HCT116 (cell line): ENCODE results near the gene CCDC154. TPM values are rescaled to one million over a fixed set of nuclear protein-coding genes. Genes with fewer than 3 reads are reported as not detected.

Experiments used
- ATAC-seq: fragments of 200-7000 bp; cut with Tn5 transposase; 2 replicates; pipeline ENCODE4 v1.9.1; 2020; ENCODE audit warnings: mild to moderate bottlenecking, moderate library complexity
- BruUV-seq: library from RNA; stranded (reverse); fragments of 400-500 nt; replicated peaks from 2 replicates; lab custom pipeline; 2021; lab: Mats Ljungman, UMichigan
- CTCF ChIA-PET: fragments of 300-600 bp; sonication (Branson Sonifier 250); formaldehyde crosslinking; loops from one replicate; lab custom pipeline; 2021; ENCODE audit warnings: antibody characterized with exemption; lab: Charles Lee
- POLR2A ChIA-PET: fragments of 300-600, 350-600 bp; sonication (Branson Sonifier 250); formaldehyde crosslinking; loops from one replicate; lab custom pipeline; 2021; ENCODE audit warnings: antibody characterized with exemption; lab: Charles Lee
- RAD21 ChIA-PET, 2 experiments: fragments of 300-600 bp; sonication (Branson Sonifier 250); formaldehyde crosslinking; loops; one replicate each; lab custom pipeline; 2023; ENCODE audit warnings: low total read pairs in 2 of 2; ENCODE audit not compliant: uncharacterized antibody in 2 of 2, unreplicated experiment in 2 of 2, low non-redundant PET in 1 of 2; lab: Charles Lee
- DNase-seq: peaks from one replicate; pipeline ENCODE4 v3.0.0-alpha.2; 2010; ENCODE audit warnings: low read depth, low spot score
- H2AFZ ChIP-seq: fragments of 200-600 bp; shearing (Covaris generic), sonication (generic); 2 replicates; pipeline ENCODE4 v1.6.1; 2017; ENCODE audit warnings: low read depth, mixed run types, mixed read lengths, antibody characterized with exemption, low read length; ENCODE audit not compliant: poor library complexity, severe bottlenecking
- H3K27ac ChIP-seq: 2 replicates; pipeline ENCODE4 v1.5.1; 2012; ENCODE audit warnings: low read depth, low read length
- H3K27me3 ChIP-seq: fragments of 200-600 bp; sonication (generic); 2 replicates; pipeline ENCODE4 v1.6.1; 2016; ENCODE audit warnings: mixed run types, low read length, mixed read lengths; ENCODE audit not compliant: insufficient read depth
- H3K36me3 ChIP-seq, 2 experiments: fragments of 200-500 bp in 1 of 2; fragments of 200-600 bp in 1 of 2; sonication (Bioruptor generic) in 1 of 2; sonication (generic) in 1 of 2; 2 replicates each; pipeline versions ENCODE4 v1.5.1 to v1.6.1; 2014 to 2016; ENCODE audit warnings: low read length in 2 of 2, inconsistent platforms in 1 of 2, mixed read lengths in 1 of 2, mixed run types in 1 of 2; ENCODE audit not compliant: insufficient read depth in 2 of 2, control insufficient read depth in 1 of 2
- H3K4me1 ChIP-seq, 2 experiments: fragments of 200-600 bp in 1 of 2; sonication (generic) in 1 of 2; 2 replicates each; pipeline versions ENCODE4 v1.5.1 to v1.6.1; 2012 to 2017; ENCODE audit warnings: low read length in 2 of 2, inconsistent platforms in 1 of 2, mild to moderate bottlenecking in 1 of 2, mixed read lengths in 1 of 2, mixed run types in 1 of 2, moderate library complexity in 1 of 2; ENCODE audit not compliant: insufficient read depth in 2 of 2, control insufficient read depth in 1 of 2
- H3K4me2 ChIP-seq: fragments of 200-600 bp; sonication (generic); 2 replicates; pipeline ENCODE4 v1.6.1; 2017; ENCODE audit warnings: mixed run types, low read length, mixed read lengths
- H3K4me3 ChIP-seq, 2 experiments: fragments of 200-600 bp in 1 of 2; sonication (generic) in 1 of 2; replicated peaks in 1 of 2; 2 replicates each; pipeline ENCODE4 v1.5.1; 2011 to 2016; ENCODE audit warnings: low read length in 2 of 2, control low read depth in 1 of 2, low read depth in 1 of 2, mild to moderate bottlenecking in 1 of 2, mixed read lengths in 1 of 2, mixed run types in 1 of 2
- H3K79me2 ChIP-seq: fragments of 200-600 bp; sonication (generic); 2 replicates; pipeline ENCODE4 v1.6.1; 2017; ENCODE audit warnings: mild to moderate bottlenecking, mixed run types, low read length, moderate library complexity, mixed read lengths; ENCODE audit not compliant: insufficient read depth
- H3K9ac ChIP-seq: fragments of 200-600 bp; sonication (generic); 2 replicates; pipeline ENCODE4 v1.6.1; 2016; ENCODE audit warnings: low read length, mixed read lengths
- H3K9me2 ChIP-seq: fragments of 200-600 bp; sonication (generic), shearing (Covaris generic); 2 replicates; pipeline ENCODE4 v1.6.1; 2017; ENCODE audit warnings: mixed run types, mild to moderate bottlenecking, moderate library complexity; ENCODE audit not compliant: insufficient read depth
- H3K9me3 ChIP-seq, 2 experiments: fragments of 200-500 bp in 1 of 2; fragments of 200-600 bp in 1 of 2; sonication (Bioruptor generic) in 1 of 2; sonication (generic) in 1 of 2; 2 replicates each; pipeline ENCODE4 v1.6.1; 2014 to 2017; ENCODE audit warnings: low read length in 2 of 2, mixed read lengths in 2 of 2, inconsistent platforms in 1 of 2, low read depth in 1 of 2, mild to moderate bottlenecking in 1 of 2, mixed run types in 1 of 2, moderate library complexity in 1 of 2; ENCODE audit not compliant: control insufficient read depth in 1 of 2, insufficient read depth in 1 of 2
- H4K20me1 ChIP-seq: fragments of 200-600 bp; sonication (generic), shearing (Covaris generic); 2 replicates; pipeline ENCODE4 v1.6.1; 2017; ENCODE audit warnings: mixed run types, mild to moderate bottlenecking, moderate library complexity; ENCODE audit not compliant: insufficient read depth
- ELF1 ChIP-seq: IDR thresholded peaks from 2 replicates; pipeline ENCODE4 v1.6.1; 2012; ENCODE audit warnings: low read depth, borderline replicate concordance
- EZH2 ChIP-seq: fragments of 200-600 bp; sonication (generic); IDR thresholded peaks from 2 replicates; pipeline ENCODE4 v1.6.1; 2017; ENCODE audit warnings: antibody characterized with exemption, mixed run types
- MAX ChIP-seq: IDR thresholded peaks from 2 replicates; pipeline ENCODE4 v1.6.1; 2012
- POLR2AphosphoS5 ChIP-seq: IDR thresholded peaks from 2 replicates; pipeline ENCODE4 v1.6.1; 2011; ENCODE audit warnings: mild to moderate bottlenecking, low read depth, low read length, moderate library complexity
- REST ChIP-seq: IDR thresholded peaks from 2 replicates; pipeline ENCODE4 v1.6.1; 2012; ENCODE audit warnings: low read depth
- SP1 ChIP-seq: IDR thresholded peaks from 2 replicates; pipeline ENCODE4 v1.6.1; 2012; ENCODE audit warnings: low read depth
- TCF7L2 ChIP-seq: IDR thresholded peaks from 2 replicates; pipeline ENCODE4 v1.7.0; 2011; ENCODE audit warnings: borderline replicate concordance, inconsistent platforms; ENCODE audit not compliant: insufficient read depth, insufficient read length; ENCODE audit errors: extremely low read depth
- YY1 ChIP-seq: IDR thresholded peaks from 2 replicates; pipeline ENCODE4 v1.6.1; 2011; ENCODE audit warnings: low read length, low read depth, moderate library complexity, mild to moderate bottlenecking; ENCODE audit not compliant: insufficient replicate concordance; ENCODE audit errors: extremely low read depth
- ZBTB33 ChIP-seq: IDR thresholded peaks from 2 replicates; pipeline ENCODE4 v1.6.1; 2011; ENCODE audit warnings: mild to moderate bottlenecking, low read length, moderate library complexity; ENCODE audit not compliant: insufficient replicate concordance; ENCODE audit errors: extremely low read depth
- intact Hi-C: fragments of 100-400 bp; cut with micrococcal nuclease; formaldehyde crosslinking; loops from 2 replicates; pipeline ENCODE4 v1.10.0; 2022
- total RNA-seq: library from RNA; stranded (reverse); gene quantifications from one replicate; pipeline ENCODE4 v1.2.1, GENCODE V29; 2021; ENCODE audit not compliant: unreplicated experiment

CCDC154 gene
- total RNA-seq, 1 experiment from 2014 or later: 1.7 TPM

GRCh38 chr16:1485847-1486496, 41.6 kb upstream of the CCDC154 start:
- no peaks in the 10 kb centered on the region for H3K79me2 ChIP-seq
- intact Hi-C loops: no loop called here
- no peaks in the 10 kb centered on the region for H3K36me3 ChIP-seq
- H3K9ac ChIP-seq: no peak overlapping the region
- no peaks in the 10 kb centered on the region; a peak in 1 of 4 replicates for H3K4me1 ChIP-seq
- ATAC-seq (no peak), DNase-seq (no peak)
- CTCF ChIA-PET: no interaction called here
- no peaks in the 10 kb centered on the region for H3K27me3 ChIP-seq
- no peak for TF ChIP-seq POLR2AphosphoS5
- no peak for TF ChIP-seq TCF7L2
- no peak for TF ChIP-seq EZH2
- TF ChIP-seq ZBTB33: no peak
- TF ChIP-seq MAX: no peak
- no peak for TF ChIP-seq REST
- TF ChIP-seq YY1: no peak
- TF ChIP-seq SP1: no peak
- TF ChIP-seq ELF1: no peak
- no TSS peak for BruUV-seq
- H3K27ac ChIP-seq: no peak overlapping the region
- H3K9me3 ChIP-seq: no peaks in the 10 kb centered on the region
- no peaks in the 10 kb centered on the region for H4K20me1 ChIP-seq
- H3K9me2 ChIP-seq: no peaks in the 10 kb centered on the region
- RAD21 ChIA-PET: no interaction called here
- H2AFZ ChIP-seq: no peak overlapping the region
- no peak overlapping the region for H3K4me3 ChIP-seq
- H3K4me2 ChIP-seq: no peak overlapping the region
- POLR2A ChIA-PET: no interaction called here
